GM20000 (cell line): ENCODE data around the gene FARP1.

Experiments used
- DNase-seq: peaks from one replicate; pipeline ENCODE4 v3.0.0; 2012; ENCODE audit warnings: low spot score
- CTCF ChIP-seq: IDR thresholded peaks from 2 replicates; pipeline ENCODE4 v1.5.1; 2012; ENCODE audit warnings: mild to moderate bottlenecking, control low read depth; ENCODE audit errors: extremely low read depth, missing control alignments

FARP1 gene

GRCh38 chr13:98204546-98204945 lies 61.7 kb downstream of the FARP1 start:
- no peak for DNase-seq
- TF ChIP-seq CTCF, result no peak

- no peak for TF ChIP-seq CTCF
- DNase-seq, result no peak
Observed at GRCh38 chr13:98206946-98207345, 64.1 kb downstream of the FARP1 start.

GRCh38 chr13:98207416-98207815 lies 64.5 kb downstream of the FARP1 start:
- no peak for TF ChIP-seq CTCF
- DNase-seq, result no peak

- DNase-seq, result no peak
- TF ChIP-seq CTCF, result no peak
Observed at GRCh38 chr13:98208606-98209005, 65.7 kb downstream of the FARP1 start.

- no peak for TF ChIP-seq CTCF
- DNase-seq, result no peak
Observed at GRCh38 chr13:98212763-98213162, 69.9 kb downstream of the FARP1 start.

GRCh38 chr13:98213354-98213753 lies 70.5 kb downstream of the FARP1 start:
- DNase-seq, result no peak
- no peak for TF ChIP-seq CTCF

GRCh38 chr13:98214008-98214643 lies 71.2 kb downstream of the FARP1 start:
- DNase-seq, result no peak

More at GRCh38 chr13:98214008-98214643, 71.2 kb downstream of the FARP1 start:
- no peak for TF ChIP-seq CTCF
